D341Med (cell line): ENCODE results near the gene ITGB2.

Experiments used
- DNase-seq: peaks from one replicate; pipeline ENCODE4 v3.0.0; 2012; ENCODE audit warnings: low spot score

The ITGB2 gene

DNA sequence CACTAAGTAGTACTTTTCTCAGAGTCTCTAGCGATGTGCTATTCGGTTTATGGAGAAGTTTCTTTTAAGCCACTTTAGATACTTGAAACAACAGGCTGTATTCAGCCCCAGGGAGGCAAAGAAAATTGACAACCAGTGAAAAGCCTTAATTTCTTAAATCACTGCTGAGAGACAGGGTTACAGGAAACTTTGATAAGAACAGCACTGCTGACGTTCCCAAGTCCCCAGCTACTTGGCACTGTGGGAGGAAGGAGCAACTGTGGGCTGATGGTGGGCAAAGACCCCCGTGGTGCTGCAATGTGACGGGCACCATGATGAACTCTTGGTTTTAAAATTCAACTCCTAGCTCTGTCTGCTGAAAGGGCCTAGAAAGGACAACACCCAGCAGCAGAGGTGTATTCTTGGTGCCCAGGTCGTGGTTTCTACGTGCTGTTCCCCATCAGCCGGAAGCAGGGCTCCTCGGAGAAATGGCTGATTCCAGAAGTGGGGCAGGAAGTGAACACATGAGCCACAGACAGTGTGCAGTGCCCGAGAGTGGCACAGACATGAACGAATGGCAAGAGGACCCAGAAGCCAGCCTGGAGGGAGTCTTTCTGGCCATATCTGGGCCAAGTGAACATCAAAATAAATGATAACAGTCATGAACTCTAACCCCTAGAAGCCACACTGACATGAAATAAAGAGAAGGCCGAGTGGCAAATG lies 52.5 kb downstream of the ITGB2 start:
- no peak for DNase-seq

DNA sequence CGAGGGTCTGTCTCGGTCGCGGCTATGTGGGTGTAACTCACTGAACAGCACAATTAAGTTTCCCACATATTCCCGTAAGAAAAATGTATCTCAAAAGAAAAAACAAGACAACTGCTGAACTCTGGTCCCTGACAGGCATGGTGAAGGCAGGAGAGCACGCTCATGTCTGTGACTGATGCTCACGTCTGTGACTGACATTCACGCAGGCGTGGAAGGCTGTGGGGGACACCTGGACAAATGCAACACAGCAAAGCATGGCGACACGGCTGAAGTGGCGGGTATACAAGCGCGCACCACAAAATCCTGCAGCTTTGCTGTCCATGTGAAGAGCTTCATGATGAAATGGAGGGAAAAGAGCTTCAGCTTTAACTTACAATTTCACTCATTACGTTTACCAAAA lies 53.2 kb downstream of the ITGB2 start:
- no peak for DNase-seq

DNA sequence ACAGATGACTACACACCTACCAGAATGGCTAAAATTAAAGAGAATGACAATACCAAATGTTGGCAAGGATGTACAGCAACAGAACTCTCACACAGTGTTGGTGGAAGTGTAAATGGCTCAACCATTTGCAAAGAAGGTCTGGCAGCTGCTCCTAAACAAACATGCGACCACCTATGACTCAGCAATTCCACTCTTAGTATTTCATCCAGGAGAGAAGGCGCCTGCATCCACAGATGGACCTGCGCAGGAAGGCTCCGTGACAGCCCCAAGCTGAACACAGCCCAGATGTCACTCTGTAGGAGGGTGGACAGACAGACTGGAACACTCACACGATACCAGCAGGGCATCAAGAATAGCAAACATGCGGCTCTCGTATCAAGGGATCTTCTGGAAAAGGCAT lies 53.9 kb downstream of the ITGB2 start:
- no peak for DNase-seq

DNA sequence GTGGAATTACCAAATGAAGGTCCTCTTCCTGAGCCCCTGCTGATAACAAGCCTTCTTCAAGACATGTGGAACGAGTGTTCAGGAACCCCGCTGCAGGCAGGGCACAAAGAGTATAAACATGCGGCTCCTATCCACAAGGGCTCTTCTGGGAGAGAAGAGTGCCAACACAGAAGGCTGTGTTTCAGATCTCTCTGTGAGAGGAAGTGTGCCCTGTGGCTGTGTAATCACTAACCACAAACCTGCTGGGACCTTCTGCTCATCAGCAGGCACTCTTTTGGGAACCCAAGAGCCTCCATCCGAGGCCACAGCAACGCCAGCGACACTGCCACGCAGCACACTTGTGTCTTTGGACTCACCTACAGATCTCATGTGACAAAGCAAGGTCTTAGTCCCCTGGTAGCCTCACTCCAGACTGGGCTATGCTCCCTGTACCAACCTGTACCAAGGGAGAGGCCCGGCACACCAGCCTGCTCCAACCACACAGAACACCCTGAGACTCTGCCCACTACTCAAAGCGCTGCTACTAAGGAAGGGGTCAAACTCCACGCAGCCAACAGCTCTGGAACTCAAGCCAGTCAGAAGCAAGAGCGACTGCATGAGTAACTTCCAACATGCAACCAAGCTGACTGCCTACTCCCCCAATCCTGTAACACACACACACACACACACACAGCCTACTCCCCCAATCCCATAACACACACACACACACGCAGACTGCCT lies 55.0 kb downstream of the ITGB2 start:
- no peak for DNase-seq

DNA sequence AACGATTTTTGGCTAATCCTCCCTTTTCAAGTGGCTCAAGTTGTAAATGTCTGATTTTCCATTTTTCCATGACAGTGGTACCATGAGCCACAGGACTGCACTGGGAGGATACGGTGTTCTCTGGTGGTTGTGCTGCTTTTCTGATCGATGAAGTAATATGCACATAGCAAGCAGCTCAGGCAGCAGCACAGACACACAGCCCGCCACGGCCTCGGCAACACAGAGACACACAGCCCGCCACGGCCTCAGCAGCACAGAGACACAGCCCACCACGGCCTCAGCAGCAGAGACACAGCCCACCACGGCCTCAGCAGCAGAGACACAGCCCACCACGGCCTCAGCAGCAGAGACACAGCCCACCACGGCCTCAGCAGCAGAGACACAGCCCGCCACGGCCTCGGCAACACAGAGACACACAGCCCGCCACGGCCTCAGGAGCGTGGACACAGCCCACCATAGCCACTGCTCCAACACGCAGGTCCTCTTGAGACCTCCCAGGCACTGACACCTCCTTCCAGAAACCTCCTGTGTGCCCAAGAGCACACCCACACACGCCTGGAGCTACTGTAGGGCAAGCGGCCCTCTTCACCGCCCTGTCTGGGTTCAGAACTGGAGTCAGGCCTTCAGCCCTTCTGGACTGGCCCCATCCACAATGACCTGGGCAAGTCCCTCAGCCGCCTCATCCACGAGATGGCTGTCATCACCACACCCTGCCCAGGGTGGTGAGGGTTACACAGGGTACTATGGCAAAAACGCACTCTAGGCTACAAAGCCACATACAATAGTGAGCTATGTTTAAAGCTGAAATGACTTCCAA lies 57.6 kb downstream of the ITGB2 start:
- DNase-seq: no peak

DNA sequence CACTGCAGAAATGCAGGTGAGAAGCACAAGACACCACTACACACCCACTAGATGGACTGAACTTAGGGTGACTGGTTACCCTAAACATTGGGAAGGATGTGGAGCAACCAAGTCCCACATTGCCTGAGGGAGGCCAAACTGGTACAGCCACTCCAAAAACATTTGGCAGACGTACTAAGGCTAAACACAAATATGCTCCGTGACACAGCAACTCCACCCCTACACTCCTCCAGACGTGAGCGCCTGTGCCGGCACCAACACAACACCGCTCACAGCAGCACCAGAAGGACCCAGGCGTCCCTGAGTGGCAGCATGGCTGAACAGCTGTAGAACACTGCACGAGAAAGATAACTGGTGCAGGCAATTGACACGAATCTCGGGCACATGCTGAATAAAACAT lies 61.9 kb downstream of the ITGB2 start:
- DNase-seq: no peak

DNA sequence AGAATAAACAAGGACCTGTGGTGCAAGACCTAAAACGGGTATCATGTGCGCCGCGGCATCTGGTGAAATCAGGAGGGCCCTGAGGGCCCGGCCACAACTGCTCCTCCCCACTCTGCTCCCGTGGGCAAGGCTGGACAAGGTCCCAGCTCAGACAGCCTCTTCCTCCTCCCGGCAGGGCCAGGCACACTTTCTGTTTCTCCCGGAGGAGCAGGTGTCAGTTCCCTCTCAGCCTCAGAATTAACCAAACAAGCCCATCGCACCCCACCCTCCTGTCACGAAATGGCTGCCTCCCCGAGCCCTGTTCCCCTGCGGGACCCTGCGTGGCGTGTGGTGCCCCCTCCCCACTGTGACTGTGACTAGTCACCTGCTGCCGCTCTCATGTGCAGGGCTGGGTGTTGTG lies 62.4 kb downstream of the ITGB2 start:
- DNase-seq: no peak

DNA sequence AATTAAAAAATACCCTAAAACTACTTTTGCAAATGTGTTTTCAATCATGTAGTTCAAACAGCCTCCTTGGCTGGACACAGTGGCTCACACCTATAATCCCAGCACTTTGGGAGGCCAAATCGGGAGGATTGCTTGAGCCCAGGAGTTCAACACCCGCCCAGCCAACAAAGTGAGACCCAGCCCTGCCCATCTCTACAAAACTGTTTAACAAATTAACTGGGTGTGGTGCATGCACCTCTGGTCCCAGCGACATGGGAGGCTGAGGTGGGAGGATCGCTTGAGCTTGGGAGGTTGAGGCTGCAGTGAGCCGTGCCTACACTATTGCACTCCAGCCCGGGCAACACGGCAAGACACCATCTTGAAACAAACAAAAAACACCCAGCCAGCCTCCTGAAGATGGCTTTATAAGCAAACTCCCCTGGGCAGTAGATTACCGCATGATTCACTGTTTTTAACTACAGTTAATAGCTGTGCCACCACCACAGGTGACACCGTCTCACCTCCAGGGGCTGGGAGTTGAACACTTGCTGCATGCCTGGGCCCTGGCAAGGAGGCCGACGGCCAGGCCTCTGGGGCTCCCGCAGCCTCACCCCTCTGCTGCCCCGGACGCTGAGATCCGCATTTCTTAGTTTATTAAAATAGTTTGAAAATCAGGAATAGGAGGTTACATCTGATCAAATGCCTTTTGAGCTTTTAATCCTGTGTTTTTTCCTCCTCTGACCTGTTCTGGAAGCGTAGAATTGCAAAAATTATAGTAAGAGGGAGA lies 63.4 kb downstream of the ITGB2 start:
- no peak for DNase-seq

DNA sequence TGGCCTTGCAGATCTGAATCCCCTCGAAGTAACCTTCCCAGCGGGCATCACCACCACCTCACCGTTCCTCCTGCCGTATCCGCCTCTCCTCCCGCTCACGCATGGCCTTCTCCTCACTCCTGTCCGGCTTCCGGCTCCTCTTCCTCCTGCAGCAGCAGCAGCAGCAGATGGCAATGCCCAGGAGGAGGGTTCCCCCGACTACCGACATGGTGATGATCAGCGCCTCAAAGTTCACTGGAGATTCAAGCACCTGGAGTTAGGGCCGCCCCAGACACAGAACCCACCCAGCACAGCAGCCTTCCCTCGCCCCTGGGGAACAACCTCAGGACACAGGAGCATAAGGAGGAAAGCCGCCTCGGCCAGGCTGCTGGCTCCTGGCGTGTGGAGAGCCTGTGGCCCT lies 64.6 kb downstream of the ITGB2 start:
- DNase-seq: no peak

DNA sequence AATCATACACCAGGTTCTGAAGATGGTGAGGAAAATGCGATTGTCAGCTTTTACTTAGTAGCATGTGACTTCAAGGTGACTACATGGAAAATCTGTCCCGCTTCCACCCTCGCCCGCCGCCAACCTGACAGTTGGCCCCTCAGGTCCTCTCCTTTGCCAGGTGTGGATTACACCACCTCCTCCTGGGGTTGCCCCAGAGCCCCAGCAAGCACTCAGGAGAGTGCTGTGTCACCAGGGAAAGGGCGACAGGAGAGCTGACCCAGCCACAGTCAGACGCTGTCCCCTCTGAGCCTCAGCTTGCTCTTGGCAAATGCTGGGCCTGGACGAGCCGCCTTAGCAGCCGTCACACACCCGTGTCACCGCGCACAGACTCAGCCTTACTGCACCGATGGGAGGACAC lies 65.1 kb downstream of the ITGB2 start:
- no peak for DNase-seq

DNA sequence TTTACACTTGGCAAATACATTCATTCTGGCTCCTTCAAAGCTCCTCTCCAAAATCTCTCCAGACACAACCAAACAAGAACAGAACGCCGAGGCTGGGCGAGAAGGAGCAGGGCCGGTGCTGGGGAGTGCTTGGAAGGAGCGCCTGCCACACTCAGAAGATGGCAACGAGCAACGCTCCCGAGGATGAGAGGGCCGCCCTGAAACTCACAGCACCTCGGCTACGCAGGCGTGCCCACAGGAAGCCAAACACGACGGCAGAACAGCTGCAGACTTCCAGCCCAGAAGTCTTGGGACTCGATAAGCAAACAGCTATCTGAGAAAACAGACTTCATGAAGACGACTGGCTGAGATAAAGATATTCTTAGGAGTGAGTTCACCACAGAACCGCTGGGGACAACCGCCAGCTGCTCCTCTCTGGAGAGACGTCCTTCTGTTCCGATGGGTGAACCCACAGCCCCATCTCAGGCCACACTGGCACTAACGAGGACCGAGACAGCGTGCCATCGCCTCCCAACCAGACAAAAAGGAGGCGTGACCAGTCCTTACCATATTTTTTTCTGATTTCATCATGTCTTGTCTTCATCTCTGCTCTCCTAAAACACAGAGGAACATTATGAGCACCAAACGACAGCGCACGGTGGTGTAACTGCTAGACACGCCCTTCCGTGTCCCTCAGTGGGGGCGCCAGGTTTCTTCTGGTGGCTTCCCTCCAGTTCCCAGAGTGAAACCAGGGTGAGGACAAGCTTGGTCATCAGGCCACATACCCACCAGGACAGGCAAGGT lies 65.8 kb downstream of the ITGB2 start:
- no peak for DNase-seq

DNA sequence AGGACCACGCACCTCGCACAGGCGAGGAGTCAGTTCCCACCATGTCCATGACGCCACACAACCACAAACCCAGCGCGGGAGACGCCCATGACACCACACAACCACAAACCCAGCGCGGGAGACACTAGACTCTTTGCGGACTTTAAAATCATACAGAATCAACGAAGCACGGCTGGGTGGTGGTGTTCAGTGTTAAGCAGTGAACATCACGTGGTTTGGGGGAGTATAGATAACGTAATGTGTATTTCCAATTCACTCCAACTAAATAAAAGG lies 66.4 kb downstream of the ITGB2 start:
- no peak for DNase-seq

DNA sequence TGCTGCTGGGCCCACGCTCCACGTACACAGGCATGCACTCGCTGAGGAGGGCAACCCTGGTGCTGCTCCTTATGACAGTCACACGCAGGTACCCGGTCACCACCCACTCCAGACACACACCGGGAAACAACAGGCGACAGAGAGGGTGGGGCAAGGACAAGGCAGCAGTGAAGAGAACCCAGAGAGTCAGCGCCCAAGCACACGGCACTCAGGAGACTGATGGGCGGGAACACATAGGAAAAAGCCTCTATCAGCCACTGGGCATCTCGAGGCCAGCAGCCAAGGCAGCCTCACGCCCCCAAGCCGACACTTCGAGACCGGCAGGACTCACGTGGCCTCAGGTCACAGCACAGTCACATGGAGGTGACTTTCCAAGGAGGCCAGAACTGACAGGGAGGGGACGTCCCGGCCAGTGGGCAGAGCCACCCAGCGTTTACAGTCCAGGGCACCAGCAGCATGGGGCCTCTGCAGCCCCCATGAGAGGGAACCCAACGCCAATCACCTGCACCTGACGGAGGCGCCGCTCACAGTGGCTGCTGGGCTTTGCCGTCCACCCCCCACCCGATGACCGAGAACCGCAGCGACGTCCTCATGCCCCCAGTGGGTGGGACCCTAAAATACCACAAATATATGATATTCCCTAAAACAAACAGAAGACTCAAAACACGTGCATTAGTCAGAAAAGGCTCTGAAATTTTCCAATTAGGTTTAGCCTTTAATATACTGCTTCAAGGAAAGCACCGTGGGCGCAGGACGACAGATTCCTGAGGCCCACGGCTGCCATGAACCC lies 66.9 kb downstream of the ITGB2 start:
- no peak for DNase-seq

DNA sequence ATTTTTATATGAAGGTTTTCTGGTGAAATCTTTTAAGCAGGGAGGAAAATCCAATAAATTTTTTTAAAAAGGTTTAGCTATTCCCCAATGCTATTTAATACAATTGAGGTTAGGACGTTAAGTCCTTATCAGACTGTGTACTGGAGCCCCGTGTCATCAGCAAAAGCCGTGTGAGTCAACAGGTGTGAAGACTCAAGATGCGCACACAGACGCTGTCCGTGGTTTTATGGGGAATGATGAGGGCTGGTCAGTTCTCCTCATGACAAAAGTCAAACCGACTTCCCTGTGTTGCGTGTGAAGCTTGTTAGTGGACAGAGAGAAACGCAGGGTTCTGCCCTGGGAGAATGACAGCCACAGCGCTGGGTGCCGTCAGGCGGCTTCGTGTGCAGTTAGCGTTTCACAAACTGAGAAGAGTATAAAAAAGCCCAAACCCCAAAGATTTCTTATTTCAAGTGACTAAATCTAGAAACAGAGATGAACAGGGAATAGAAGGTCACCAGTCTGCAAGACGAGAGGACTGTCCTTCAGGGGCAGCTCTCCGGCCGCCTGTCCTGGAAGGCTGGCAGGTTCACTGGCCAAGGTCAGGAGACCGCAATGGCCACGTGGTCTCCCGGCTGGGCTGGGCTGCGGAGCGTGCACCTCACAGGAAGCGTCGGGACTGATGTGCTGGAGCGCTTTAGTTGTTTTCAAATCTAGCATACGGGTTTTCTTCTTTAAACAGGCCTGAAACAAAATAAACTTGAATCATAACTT lies 69.6 kb downstream of the ITGB2 start:
- no peak for DNase-seq

DNA sequence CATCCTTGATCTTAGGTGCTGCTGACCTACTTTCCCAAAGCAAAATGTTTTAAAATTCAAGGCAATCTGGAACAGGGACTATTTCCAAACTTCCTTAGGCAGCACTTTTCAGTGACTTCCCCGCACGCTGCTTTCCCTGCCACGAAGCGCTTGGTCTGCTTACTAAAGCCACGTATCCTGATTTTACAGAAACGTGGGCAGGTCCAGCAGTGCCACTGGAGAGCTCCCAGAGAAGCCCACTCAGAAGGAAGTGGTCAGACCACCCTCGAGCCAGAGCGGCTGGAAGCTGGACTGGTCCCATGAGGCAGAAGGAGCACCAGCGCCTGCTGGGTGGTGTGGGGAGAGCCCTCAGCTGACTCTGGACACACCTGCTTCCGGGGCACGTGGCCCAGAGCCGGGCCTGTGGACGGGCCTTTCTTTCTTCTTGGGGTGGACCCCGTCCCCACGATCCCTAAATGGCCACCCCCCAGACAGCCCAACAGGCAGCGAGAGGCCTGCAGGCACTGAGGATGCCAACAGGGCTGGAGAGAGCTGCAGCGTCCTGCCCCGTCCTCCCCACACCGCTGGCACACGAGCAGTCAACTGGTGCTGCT lies 70.4 kb downstream of the ITGB2 start:
- DNase-seq: no peak

DNA sequence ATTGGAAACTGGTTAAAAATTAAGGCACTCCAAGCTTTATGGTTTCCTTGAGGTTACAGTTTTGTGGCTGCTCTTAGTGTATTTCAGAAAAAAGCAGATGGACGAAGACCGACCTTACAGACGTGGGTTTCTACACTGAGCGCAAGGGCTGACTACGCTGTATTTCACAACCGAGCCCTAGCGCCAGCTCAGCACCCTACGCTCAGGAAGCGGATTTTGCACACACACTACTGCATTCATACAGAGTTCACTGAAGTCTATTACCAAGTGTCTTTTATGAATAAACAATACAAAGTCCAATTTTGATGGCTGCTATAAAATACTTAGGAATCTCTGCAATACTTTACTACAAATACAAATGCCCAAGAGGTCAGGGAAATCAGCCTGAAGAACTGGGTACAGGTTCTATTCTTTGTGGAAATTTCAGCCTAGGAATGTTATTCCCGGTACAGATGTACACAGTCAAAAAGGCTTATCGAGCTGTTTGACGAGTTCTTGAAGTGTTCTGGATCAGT lies 71.0 kb downstream of the ITGB2 start:
- DNase-seq: no peak

DNA sequence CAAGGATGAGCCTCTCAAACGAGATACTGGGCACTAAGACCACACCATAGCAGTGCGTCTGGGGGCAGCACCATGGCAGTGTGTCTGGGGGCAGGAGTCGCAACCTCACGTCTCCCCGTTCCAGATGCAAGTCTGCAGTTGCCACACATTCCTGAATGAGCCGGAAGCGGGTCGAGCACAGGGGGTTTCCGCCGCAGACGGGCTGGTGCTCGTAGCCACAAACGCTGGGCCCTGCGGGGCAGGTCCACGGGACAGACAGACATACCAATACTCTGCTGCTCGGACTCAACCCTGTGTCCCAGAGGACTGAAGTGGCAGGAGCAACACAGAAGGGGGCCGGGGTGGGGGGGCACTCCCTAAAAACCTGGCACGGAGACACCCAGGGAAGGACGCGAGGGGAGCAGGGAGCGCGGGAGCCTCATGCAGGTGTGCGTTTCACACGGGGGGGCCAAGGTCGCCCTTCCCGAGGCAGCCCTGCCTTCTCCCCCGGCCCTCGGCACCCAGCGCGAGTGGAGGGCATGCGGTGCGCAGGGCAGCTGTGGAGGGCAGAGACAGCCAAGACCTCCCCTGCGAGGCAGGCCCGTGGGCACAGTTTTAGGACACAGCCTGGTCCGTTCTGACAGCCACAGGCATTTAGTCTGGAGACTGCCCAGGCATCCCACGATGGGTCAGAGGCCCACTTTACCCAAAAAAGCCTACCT lies 71.7 kb downstream of the ITGB2 start:
- no peak for DNase-seq

DNA sequence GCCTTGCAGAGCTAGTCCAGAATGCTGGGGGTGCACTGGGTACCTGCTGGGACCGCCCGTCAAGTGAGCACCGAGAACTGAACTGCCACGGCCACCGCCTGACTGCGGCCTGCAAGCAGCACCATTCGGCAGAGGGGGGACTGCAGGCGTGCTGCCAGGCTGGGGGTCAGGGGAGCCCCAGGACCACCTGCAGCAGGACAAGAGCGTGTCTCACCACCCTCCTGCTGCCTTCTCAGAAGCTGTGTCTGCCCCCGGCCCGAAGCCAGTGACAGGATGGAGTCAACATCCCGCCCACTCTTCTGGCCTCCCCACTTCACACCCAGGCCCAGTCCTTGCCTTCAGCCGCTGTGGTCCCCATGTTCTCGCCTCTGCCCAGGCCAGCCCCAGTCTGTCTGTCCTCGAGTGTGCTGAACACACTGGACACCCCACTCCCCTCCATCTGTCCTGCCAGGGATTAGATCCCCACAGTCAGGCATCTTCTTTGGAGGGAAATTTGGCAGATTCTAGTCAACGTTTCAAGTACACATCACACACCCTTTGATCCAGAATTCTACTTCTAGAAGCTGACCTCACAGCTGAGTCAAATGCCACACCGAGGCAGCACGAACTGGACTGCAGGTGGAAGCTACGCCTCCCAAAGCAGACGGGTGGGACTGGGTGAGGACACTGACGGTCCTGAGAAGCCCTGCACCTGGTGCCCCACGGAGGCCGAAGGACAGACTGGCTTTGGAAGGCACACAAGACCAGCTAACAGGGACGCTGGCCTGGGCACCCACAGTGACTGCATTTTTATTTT lies 73.2 kb downstream of the ITGB2 start:
- no peak for DNase-seq
